PC-9 (cell line): ENCODE measurements around the gene CDH10. TPM values are rescaled to one million over a fixed set of nuclear protein-coding genes. Genes with fewer than 3 reads are reported as not detected.

ENCODE experiments used
- BruUV-seq: library from RNA; stranded (reverse); fragments of 400-500 nt; replicated peaks from 2 replicates; lab custom pipeline; 2021; lab: Mats Ljungman, UMichigan
- CTCF ChIA-PET: fragments of 300-600 bp; sonication (Branson Sonifier 250); formaldehyde crosslinking; loops from one replicate; lab custom pipeline; 2022; ENCODE audit warnings: antibody characterized with exemption; lab: Charles Lee
- POLR2A ChIA-PET: fragments of 300-600 bp; sonication (Branson Sonifier 250); formaldehyde crosslinking; loops from one replicate; lab custom pipeline; 2022; ENCODE audit warnings: antibody characterized with exemption; ENCODE audit not compliant: unreplicated experiment; lab: Charles Lee
- DNase-seq, 2 experiments: peaks; one replicate each; pipeline versions ENCODE4 v3.0.0 to v3.0.0-alpha.2; 2015 to 2022; ENCODE audit warnings: mixed read lengths in 1 of 2
- H2AFZ ChIP-seq: fragments of 200-600 bp; sonication (generic); 2 replicates; pipeline ENCODE4 v1.8.1; 2017; ENCODE audit warnings: antibody characterized with exemption
- H3F3A ChIP-seq: fragments of 200-600 bp; sonication (generic); 2 replicates; pipeline ENCODE4 v1.8.1; 2017; ENCODE audit warnings: antibody characterized with exemption, mild to moderate bottlenecking, low read depth; ENCODE audit not compliant: insufficient read depth
- H3K27ac ChIP-seq: fragments of 200-600 bp; sonication (generic); 2 replicates; pipeline ENCODE4 v1.6.1; 2016; ENCODE audit warnings: mixed run types
- H3K27me3 ChIP-seq: fragments of 200-600 bp; sonication (generic); 2 replicates; pipeline ENCODE4 v1.6.1; 2016; ENCODE audit warnings: low read depth, mixed run types; ENCODE audit not compliant: insufficient read depth
- H3K36me3 ChIP-seq: fragments of 200-600 bp; sonication (generic); 2 replicates; pipeline ENCODE4 v1.6.1; 2016; ENCODE audit warnings: low read depth, mixed run types
- H3K4me1 ChIP-seq: fragments of 200-600 bp; sonication (generic); replicated peaks from 2 replicates; pipeline ENCODE4 v1.6.1; 2016; ENCODE audit warnings: mixed run types; ENCODE audit not compliant: insufficient read depth
- H3K4me2 ChIP-seq: fragments of 200-600 bp; sonication (generic); 2 replicates; pipeline ENCODE4 v1.6.1; 2017; ENCODE audit warnings: mixed run types
- H3K4me3 ChIP-seq: fragments of 200-600 bp; sonication (generic); 2 replicates; pipeline ENCODE4 v1.6.1; 2016; ENCODE audit warnings: mixed run types
- H3K79me2 ChIP-seq: fragments of 200-600 bp; sonication (generic); 2 replicates; pipeline ENCODE4 v1.6.1; 2017; ENCODE audit warnings: low read depth, mixed run types
- H3K9me2 ChIP-seq: fragments of 200-600 bp; sonication (generic); 2 replicates; pipeline ENCODE4 v1.8.1; 2017; ENCODE audit warnings: mild to moderate bottlenecking; ENCODE audit not compliant: insufficient read depth
- H3K9me3 ChIP-seq: fragments of 200-600 bp; sonication (generic); 2 replicates; pipeline ENCODE4 v1.8.1; 2016; ENCODE audit warnings: low read depth; ENCODE audit not compliant: insufficient read depth
- H4K20me1 ChIP-seq: fragments of 200-600 bp; sonication (generic); 2 replicates; pipeline ENCODE4 v1.8.1; 2017; ENCODE audit not compliant: insufficient read depth
- EZH2 ChIP-seq: fragments of 200-600 bp; sonication (generic); IDR thresholded peaks from 2 replicates; pipeline ENCODE4 v1.8.0; 2017; ENCODE audit warnings: antibody characterized with exemption, low read depth
- intact Hi-C: fragments of 100-400 bp; cut with micrococcal nuclease; formaldehyde crosslinking; loops from one replicate; pipeline ENCODE4 v1.10.0; 2022; ENCODE audit not compliant: unreplicated experiment
- total RNA-seq: library from RNA; stranded (reverse); gene quantifications from 2 replicates; pipeline ENCODE4 v1.2.3, GENCODE V29; 2021
- TF ChIP-seq, protein P1 (sequence below): fragments of 200-600 bp; sonication (generic); conservative IDR thresholded peaks from 2 replicates; pipeline ENCODE4 v1.6.1; 2017; ENCODE audit warnings: mixed run types, antibody characterized with exemption, mild to moderate bottlenecking, moderate library complexity

Gene CDH10
- total RNA-seq, 1 experiment from 2014 or later, result 0.20 TPM

DNA sequence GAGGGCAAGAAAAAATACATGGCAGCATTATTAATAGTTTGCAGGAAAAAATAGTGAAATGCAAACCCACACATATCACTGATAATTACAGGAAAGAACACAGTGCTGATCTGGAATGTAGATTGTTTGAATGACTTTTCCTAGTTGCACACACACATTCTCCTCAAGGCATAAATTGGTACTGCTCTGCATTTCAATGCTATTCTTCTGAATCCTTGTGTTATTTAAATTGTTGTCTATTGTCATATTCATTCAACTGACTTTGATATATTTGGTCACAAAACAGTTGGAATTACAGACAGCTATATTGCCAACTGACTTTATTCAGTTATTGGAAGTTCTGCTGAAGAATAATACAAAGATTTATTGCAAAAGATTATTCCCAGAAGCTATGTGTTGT, 139.5 kb downstream of the CDH10 start:
- Histone ChIP-seq H3K4me3 (no peak overlapping the region), H3K4me1 (no peaks in the 10 kb centered on the region), H3K27ac (no peak overlapping the region), H3F3A (no peaks in the 10 kb centered on the region), H3K9me2 (no peaks in the 10 kb centered on the region), H3K36me3 (no peaks in the 10 kb centered on the region), H3K79me2 (no peaks in the 10 kb centered on the region), H3K4me2 (no peak overlapping the region), H4K20me1 (no peaks in the 10 kb centered on the region), H3K9me3 (no peaks in the 10 kb centered on the region), H2AFZ (no peak overlapping the region), H3K27me3 (no peaks in the 10 kb centered on the region)
- BruUV-seq, result no TSS peak
- POLR2A ChIA-PET, result no interaction called here
- TF ChIP-seq, protein P1, sequence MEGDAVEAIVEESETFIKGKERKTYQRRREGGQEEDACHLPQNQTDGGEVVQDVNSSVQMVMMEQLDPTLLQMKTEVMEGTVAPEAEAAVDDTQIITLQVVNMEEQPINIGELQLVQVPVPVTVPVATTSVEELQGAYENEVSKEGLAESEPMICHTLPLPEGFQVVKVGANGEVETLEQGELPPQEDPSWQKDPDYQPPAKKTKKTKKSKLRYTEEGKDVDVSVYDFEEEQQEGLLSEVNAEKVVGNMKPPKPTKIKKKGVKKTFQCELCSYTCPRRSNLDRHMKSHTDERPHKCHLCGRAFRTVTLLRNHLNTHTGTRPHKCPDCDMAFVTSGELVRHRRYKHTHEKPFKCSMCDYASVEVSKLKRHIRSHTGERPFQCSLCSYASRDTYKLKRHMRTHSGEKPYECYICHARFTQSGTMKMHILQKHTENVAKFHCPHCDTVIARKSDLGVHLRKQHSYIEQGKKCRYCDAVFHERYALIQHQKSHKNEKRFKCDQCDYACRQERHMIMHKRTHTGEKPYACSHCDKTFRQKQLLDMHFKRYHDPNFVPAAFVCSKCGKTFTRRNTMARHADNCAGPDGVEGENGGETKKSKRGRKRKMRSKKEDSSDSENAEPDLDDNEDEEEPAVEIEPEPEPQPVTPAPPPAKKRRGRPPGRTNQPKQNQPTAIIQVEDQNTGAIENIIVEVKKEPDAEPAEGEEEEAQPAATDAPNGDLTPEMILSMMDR, result no peak
- no peak for TF ChIP-seq EZH2
- no peak for DNase-seq
- CTCF ChIA-PET, result no interaction called here
- intact Hi-C loops, result no loop called here

GRCh38 chr5:24497591-24498157, 147.1 kb downstream of the CDH10 start:
- intact Hi-C loops, result no loop called here
- no peaks in the 10 kb centered on the region for H3K9me3 ChIP-seq
- H3K36me3 ChIP-seq, result no peaks in the 10 kb centered on the region
- H3K27ac ChIP-seq, result no peak overlapping the region
- no peaks in the 10 kb centered on the region for H3K9me2 ChIP-seq
- no peaks in the 10 kb centered on the region for H4K20me1 ChIP-seq
- H3K4me2 ChIP-seq, result no peak overlapping the region
- POLR2A ChIA-PET, result interaction anchor here (0.7 kb wide), 1 partner anchor 51 kb away, joined by 5 read pairs; no protein-coding TSS in a partner anchor
- H2AFZ ChIP-seq, result no peak overlapping the region
- no peak for DNase-seq
- no peaks in the 10 kb centered on the region for H3F3A ChIP-seq
- H3K27me3 ChIP-seq, result no peaks in the 10 kb centered on the region
- H3K79me2 ChIP-seq, result no peaks in the 10 kb centered on the region
- BruUV-seq, result no TSS peak
- no peaks in the 10 kb centered on the region for H3K4me1 ChIP-seq
- CTCF ChIA-PET, result no interaction called here
- H3K4me3 ChIP-seq, result no peak overlapping the region
- TF ChIP-seq, protein P1, result no peak
- no peak for TF ChIP-seq EZH2

GRCh38 chr5:24497145-24497544, 147.6 kb downstream of the CDH10 start:
- H3K4me3 ChIP-seq, result no peak overlapping the region
- no peaks in the 10 kb centered on the region for H3K9me2 ChIP-seq
- H4K20me1 ChIP-seq, result no peaks in the 10 kb centered on the region
- H3K27ac ChIP-seq, result no peak overlapping the region
- CTCF ChIA-PET, result no interaction called here
- H3F3A ChIP-seq, result no peaks in the 10 kb centered on the region
- H3K36me3 ChIP-seq, result no peaks in the 10 kb centered on the region
- H2AFZ ChIP-seq, result no peak overlapping the region
- no peak for DNase-seq
- intact Hi-C loops, result no loop called here
- TF ChIP-seq, protein P1, result no peak
- no peak for TF ChIP-seq EZH2
- BruUV-seq, result no TSS peak
- H3K4me2 ChIP-seq, result no peak overlapping the region
- no peaks in the 10 kb centered on the region for H3K27me3 ChIP-seq
- no peaks in the 10 kb centered on the region for H3K79me2 ChIP-seq
- no peaks in the 10 kb centered on the region for H3K4me1 ChIP-seq
- POLR2A ChIA-PET, result interaction anchor here (0.7 kb wide), 1 partner anchor 51 kb away, joined by 5 read pairs; no protein-coding TSS in a partner anchor
- no peaks in the 10 kb centered on the region for H3K9me3 ChIP-seq
